Body of pancreas (tissue), 4 donors: ENCODE results near the gene PLPPR5. TPM values are rescaled to one million over a fixed set of nuclear protein-coding genes. Genes with fewer than 3 reads are reported as not detected.

ENCODE experiments used
- ATAC-seq: fragments of 150-250 bp; one replicate; pipeline ENCODE4 v1.9.1; 2016
- DNase-seq, 4 donors: peaks; one replicate each; pipeline ENCODE4 v3.0.0-alpha.2; 2019
- H3K27ac ChIP-seq, 4 donors: fragments of 200-600 bp; sonication (generic); 1 replicate in 3 of 4; 2 replicates in 1 of 4; pipeline versions ENCODE4 v1.5.1 to v1.6.1; 2016 to 2019; ENCODE audit warnings: mild to moderate bottlenecking in 1 of 4, mixed read lengths in 1 of 4, moderate library complexity in 1 of 4
- H3K27me3 ChIP-seq, 2 donors: fragments of 200-600 bp; sonication (generic); one replicate each; pipeline ENCODE4 v1.6.0; 2016; ENCODE audit warnings: mild to moderate bottlenecking in 1 of 2
- H3K36me3 ChIP-seq, 2 donors: fragments of 200-600 bp; sonication (generic); replicated peaks in 1 of 2; 2 replicates each; pipeline ENCODE4 v1.5.1; 2016; ENCODE audit warnings: low read depth in 2 of 2; ENCODE audit not compliant: insufficient read depth in 1 of 2
- H3K4me1 ChIP-seq: fragments of 200-600 bp; sonication (generic); one replicate; pipeline ENCODE4 v1.6.0; 2016
- H3K4me3 ChIP-seq, 2 donors: fragments of 200-600 bp; sonication (generic); 1 replicate in 1 of 2; 2 replicates in 1 of 2; pipeline ENCODE4 v1.5.1; 2016 to 2019
- H3K9me3 ChIP-seq, 3 donors: fragments of 200-600 bp; sonication (generic); 1 replicate in 2 of 3; 2 replicates in 1 of 3; pipeline ENCODE4 v1.5.1; 2016
- POLR2A ChIP-seq, 3 donors: fragments of 450-650 bp; IDR thresholded peaks; one replicate each; pipeline ENCODE4 v1.6.1; 2016; ENCODE audit warnings: antibody characterized with exemption in 3 of 3, mild to moderate bottlenecking in 2 of 3
- WGBS, 2 donors: methylation state at CpG; one replicate each; pipeline ENCODE4 v1.1.5; 2017; 5-methylcytosine and 5-hydroxymethylcytosine counted together
- intact Hi-C: fragments of 100-400 bp; cut with DNase I; formaldehyde crosslinking; loops from one replicate; pipeline ENCODE4 v1.15.1; 2023
- total RNA-seq, 2 donors: library from RNA; depleted of rRNA; stranded (reverse); fragments of >200 nt; gene quantifications; one replicate each; pipeline ENCODE4 v1.1.0, GENCODE V29; 2016
- TF ChIP-seq, protein P1 (sequence below), 7 experiments: fragments of 450-650 bp in 4 of 7; fragments of 200-600 bp in 3 of 7; sonication (generic) in 3 of 7; IDR thresholded peaks; one replicate each; pipeline ENCODE4 v1.5.1; 2016 to 2019; ENCODE audit warnings: antibody characterized with exemption in 7 of 7

Gene PLPPR5
- total RNA-seq, 2 donors from 2014 or later, result under 0.01 TPM; not detected in 1

DNA sequence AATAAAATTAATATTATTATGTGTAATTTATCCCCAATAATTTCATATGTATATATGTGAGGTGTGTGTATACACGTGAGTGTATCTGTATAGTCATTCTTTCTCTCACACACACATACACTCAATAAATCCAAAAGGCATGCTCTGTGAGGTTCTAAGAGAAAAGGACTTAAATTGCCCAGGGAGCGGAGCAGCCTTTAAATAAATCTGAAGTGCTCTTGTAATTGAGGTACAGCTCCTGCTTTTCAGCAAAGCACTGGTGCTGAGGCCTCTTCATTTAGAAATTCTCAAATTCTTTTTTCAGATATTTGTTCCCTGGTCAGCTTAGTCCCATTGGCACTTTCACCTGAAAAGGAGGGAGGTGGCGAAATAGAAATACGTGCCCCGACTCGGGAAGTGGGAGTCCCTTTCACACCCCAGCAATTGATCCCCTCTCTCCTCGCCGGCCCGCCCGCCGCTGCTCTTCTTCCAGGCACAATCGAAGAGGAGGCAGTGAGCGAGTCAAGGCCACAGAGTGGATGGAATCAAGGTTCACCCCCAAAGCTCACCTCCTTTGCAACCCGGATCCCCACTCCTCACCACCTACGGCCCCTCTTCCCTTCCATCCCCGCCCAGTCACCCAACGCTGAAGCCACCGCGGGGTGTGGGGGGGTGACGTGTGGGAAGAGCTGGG, 944 bp downstream of the PLPPR5 start:
- intact Hi-C loops, result no loop called here
- H3K4me3 ChIP-seq, result no peak overlapping the region
- H3K27me3 ChIP-seq, result peaks cover 0 to 12% of the 10 kb centered on the region in 2 donors
- TF ChIP-seq, protein P1, sequence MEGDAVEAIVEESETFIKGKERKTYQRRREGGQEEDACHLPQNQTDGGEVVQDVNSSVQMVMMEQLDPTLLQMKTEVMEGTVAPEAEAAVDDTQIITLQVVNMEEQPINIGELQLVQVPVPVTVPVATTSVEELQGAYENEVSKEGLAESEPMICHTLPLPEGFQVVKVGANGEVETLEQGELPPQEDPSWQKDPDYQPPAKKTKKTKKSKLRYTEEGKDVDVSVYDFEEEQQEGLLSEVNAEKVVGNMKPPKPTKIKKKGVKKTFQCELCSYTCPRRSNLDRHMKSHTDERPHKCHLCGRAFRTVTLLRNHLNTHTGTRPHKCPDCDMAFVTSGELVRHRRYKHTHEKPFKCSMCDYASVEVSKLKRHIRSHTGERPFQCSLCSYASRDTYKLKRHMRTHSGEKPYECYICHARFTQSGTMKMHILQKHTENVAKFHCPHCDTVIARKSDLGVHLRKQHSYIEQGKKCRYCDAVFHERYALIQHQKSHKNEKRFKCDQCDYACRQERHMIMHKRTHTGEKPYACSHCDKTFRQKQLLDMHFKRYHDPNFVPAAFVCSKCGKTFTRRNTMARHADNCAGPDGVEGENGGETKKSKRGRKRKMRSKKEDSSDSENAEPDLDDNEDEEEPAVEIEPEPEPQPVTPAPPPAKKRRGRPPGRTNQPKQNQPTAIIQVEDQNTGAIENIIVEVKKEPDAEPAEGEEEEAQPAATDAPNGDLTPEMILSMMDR (IDR thresholded peaks at IDR 0.05), result no peak
- TF ChIP-seq POLR2A (IDR thresholded peaks at IDR 0.05), result no peak
- no peak for ATAC-seq
- H3K27ac ChIP-seq, result no peak overlapping the region
- H3K36me3 ChIP-seq, result no peaks in the 10 kb centered on the region
- WGBS, 2 donors, result 15 to 22% methylated on average over 19 to 20 of the region's 20 CpGs
- H3K4me1 ChIP-seq, result peaks cover 13% of the 10 kb centered on the region
- no peaks in the 10 kb centered on the region for H3K9me3 ChIP-seq
- DNase-seq, result no peak

DNA sequence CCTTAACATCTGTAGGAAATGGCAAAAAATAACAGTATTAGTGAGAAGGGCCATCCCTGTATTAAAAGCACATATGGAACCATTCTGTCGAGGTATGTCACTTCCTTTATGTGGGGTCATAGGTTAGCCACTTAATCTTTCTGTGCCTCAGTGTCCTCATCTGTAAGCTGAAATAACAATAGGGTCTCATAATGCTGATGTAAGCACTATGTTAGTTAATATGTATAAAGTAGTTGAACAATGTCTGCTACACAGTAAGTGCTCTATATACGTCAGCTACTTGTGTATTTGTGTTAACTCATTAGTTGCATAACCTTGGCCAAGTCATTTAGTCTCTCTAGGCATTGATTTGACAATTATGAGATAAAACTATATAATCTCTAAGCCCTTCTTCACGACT, 11.8 kb downstream of the PLPPR5 start:
- no peak for ATAC-seq

DNA sequence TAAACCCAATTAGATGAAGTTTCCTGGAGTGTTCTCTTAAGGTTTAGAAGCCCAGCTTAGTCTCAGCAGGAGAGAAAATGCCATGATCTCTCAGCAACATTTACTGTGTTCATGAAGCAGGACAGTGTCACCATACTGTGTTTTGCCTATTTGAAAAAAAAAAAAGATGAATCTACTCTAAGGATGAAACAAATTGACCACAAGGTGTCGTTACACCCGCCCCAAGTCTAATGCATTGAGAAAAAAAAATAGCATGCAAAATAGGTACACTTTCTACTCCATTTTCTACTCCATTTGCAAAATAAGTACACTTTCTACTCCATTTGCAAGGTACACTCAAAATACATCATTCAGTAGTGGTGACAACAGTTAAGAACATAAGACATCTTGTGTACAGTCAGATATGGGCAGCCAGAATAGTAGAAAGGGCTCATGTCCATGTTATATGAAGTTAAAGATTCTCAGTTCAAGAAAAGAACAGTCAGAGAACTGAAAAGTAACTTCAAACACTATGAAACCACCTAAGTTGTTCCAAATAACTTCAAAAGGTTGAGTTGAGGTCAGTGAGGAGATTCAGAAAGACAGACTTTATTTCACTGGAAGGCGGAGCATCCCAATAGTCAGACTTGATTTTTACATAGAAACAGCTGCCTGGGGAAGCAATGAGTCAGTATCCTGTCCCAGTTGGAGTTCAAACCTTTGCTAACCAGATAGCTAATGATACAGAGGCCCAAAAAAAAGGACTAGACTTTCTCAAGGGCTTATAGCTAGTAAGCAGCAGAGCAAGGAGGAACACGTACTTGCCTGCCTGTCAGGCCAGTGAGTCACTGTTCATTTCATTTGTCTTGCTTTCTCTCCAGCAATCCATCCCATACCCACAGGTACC, 13.3 kb downstream of the PLPPR5 start:
- no peaks in the 10 kb centered on the region for H3K9me3 ChIP-seq
- ATAC-seq, result no peak
- H3K4me1 ChIP-seq, result no peaks in the 10 kb centered on the region
- 52 to 56% methylated on average over 4 of the region's 4 CpGs for WGBS, 2 donors
- H3K36me3 ChIP-seq, result no peaks in the 10 kb centered on the region
- H3K4me3 ChIP-seq, result no peak overlapping the region
- no peaks in the 10 kb centered on the region for H3K27me3 ChIP-seq
- intact Hi-C loops, result no loop called here
- no peak overlapping the region for H3K27ac ChIP-seq
- TF ChIP-seq POLR2A (IDR thresholded peaks at IDR 0.05), result no peak
- TF ChIP-seq, protein P1 (IDR thresholded peaks at IDR 0.05), result peak in 2 of 7 experiments; percentile 7 to 9
- no peak for DNase-seq

More for the DNA sequence above, 11.8 kb downstream of the PLPPR5 start:
- Histone ChIP-seq H3K9me3 (no peaks in the 10 kb centered on the region), H3K36me3 (no peaks in the 10 kb centered on the region), H3K4me3 (no peak overlapping the region), H3K4me1 (no peaks in the 10 kb centered on the region), H3K27me3 (no peaks in the 10 kb centered on the region), H3K27ac (no peak overlapping the region)
- intact Hi-C loops, result no loop called here
- TF ChIP-seq, protein P1 (IDR thresholded peaks at IDR 0.05), result no peak
- TF ChIP-seq POLR2A (IDR thresholded peaks at IDR 0.05), result no peak
- WGBS, 2 donors, result 37 to 38% methylated on average over 3 of the region's 3 CpGs
- no peak for DNase-seq

DNA sequence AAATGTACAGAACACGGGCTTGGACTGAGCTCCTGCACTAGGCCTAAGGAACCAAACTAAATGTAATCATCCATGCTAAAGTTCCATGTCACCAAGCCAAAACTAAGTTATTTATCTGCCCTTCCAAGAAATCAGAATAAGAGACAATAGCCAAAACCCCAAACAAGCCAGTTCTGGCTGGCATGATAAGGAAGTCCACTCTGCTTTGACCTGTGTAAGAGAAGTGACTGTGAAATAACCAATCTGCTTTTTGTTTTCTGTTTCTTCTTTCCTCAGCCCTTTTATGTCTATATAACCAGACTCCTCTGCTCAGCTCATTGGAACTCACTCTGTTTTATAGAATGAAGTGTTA, 15.1 kb downstream of the PLPPR5 start:
- WGBS, 2 donors, result 57 to 82% methylated on average over 1 of the region's 1 CpG
- Histone ChIP-seq H3K36me3 (no peaks in the 10 kb centered on the region), H3K27me3 (no peaks in the 10 kb centered on the region), H3K4me3 (no peak overlapping the region), H3K4me1 (no peaks in the 10 kb centered on the region), H3K27ac (no peak overlapping the region), H3K9me3 (no peaks in the 10 kb centered on the region)
- DNase-seq (no peak), ATAC-seq (no peak)
- TF ChIP-seq, protein P1 (IDR thresholded peaks at IDR 0.05), result no peak
- TF ChIP-seq POLR2A (IDR thresholded peaks at IDR 0.05), result no peak
- intact Hi-C loops, result no loop called here
